HCT116 (cell line): Measurements from ENCODE around the gene VANGL1.

Source experiments
- CTCF ChIP-seq, 3 experiments: fragments of 200-600 bp in 1 of 3; sonication (generic) in 1 of 3; IDR thresholded peaks in 2 of 3; conservative IDR thresholded peaks in 1 of 3; 2 replicates each; pipeline ENCODE4 v1.5.1; 2012 to 2017; ENCODE audit warnings: low read depth in 2 of 3, low read length in 2 of 3, antibody characterized with exemption in 1 of 3, borderline replicate concordance in 1 of 3, control low read depth in 1 of 3, mild to moderate bottlenecking in 1 of 3, mixed read lengths in 1 of 3, mixed run types in 1 of 3, moderate library complexity in 1 of 3; ENCODE audit not compliant: insufficient read depth in 1 of 3
- EZH2 ChIP-seq: fragments of 200-600 bp; sonication (generic); IDR thresholded peaks from 2 replicates; pipeline ENCODE4 v1.6.1; 2017; ENCODE audit warnings: antibody characterized with exemption, mixed run types
- JUND ChIP-seq: IDR thresholded peaks from 2 replicates; pipeline ENCODE4 v1.6.1; 2012
- POLR2A ChIP-seq: IDR thresholded peaks from 2 replicates; pipeline ENCODE4 v1.7.0; 2011; ENCODE audit warnings: borderline replicate concordance; ENCODE audit not compliant: insufficient read depth, insufficient read length; ENCODE audit errors: extremely low read depth
- RAD21 ChIP-seq: IDR thresholded peaks from 2 replicates; pipeline ENCODE4 v1.6.1; 2012; ENCODE audit warnings: low read depth, mild to moderate bottlenecking
- SIN3A ChIP-seq: IDR thresholded peaks from 2 replicates; pipeline ENCODE4 v1.6.1; 2012; ENCODE audit warnings: low read depth
- ZNF274 ChIP-seq: fragments of 200-500 bp; sonication (Bioruptor generic); IDR thresholded peaks from 2 replicates; pipeline ENCODE4 v1.6.1; 2014; ENCODE audit warnings: mild to moderate bottlenecking, low read depth, low read length, inconsistent platforms

GRCh38 chr1:115620453-115620852 lies 21.3 kb upstream of the VANGL1 start:
- TF ChIP-seq SIN3A (no peak), CTCF (IDR thresholded peaks at IDR 0.05 in 2 of 3, conservative IDR thresholded peaks at IDR 0.05 in 1 of 3; ENCODE audit: borderline replicate concordance in 1 of 3, insufficient read depth in 1 of 3, low read depth in 2 of 3, low read length in 2 of 3) (no peak), JUND (no peak), EZH2 (no peak), RAD21 (no peak), POLR2A (no peak), ZNF274 (no peak)
